Peyer's patch (tissue), 4 donors: Measurements from ENCODE around the gene UGT1A6. TPM values are rescaled to one million over a fixed set of nuclear protein-coding genes. Genes with fewer than 3 reads are reported as not detected.
A peak's percentile ranks its signal among the peaks of the same experiment; 100 is the strongest.
"Not testable (repeated sequence)": the region's sequence is repeated elsewhere in the genome, so short reads cannot be mapped to it uniquely, and the experiment has no call there.

Source experiments
- DNase-seq, 3 donors: peaks; one replicate each; pipeline ENCODE4 v3.0.0-alpha.2; 2017 to 2019
- H3K27ac ChIP-seq, 4 donors: fragments of 200-600 bp; sonication (generic); one replicate each; pipeline ENCODE4 v1.5.1; 2016 to 2019
- H3K27me3 ChIP-seq, 2 donors: fragments of 200-600 bp; sonication (generic); one replicate each; pipeline ENCODE4 v1.5.1; 2019
- H3K36me3 ChIP-seq, 3 donors: fragments of 200-600 bp; sonication (generic); one replicate each; pipeline ENCODE4 v1.5.1; 2016 to 2019
- H3K4me1 ChIP-seq, 4 donors: fragments of 200-600 bp; sonication (generic); one replicate each; pipeline ENCODE4 v1.5.1; 2016 to 2019
- H3K4me3 ChIP-seq, 4 donors: fragments of 200-600 bp; sonication (generic); 1 replicate in 3 of 4; 2 replicates in 1 of 4; pipeline ENCODE4 v1.5.1; 2016 to 2019; ENCODE audit warnings: mild to moderate bottlenecking in 1 of 4
- H3K9me3 ChIP-seq, 4 donors: fragments of 200-600 bp; sonication (generic); one replicate each; pipeline ENCODE4 v1.5.1; 2016 to 2019; ENCODE audit warnings: mild to moderate bottlenecking in 1 of 4
- CTCF ChIP-seq, 6 experiments: fragments of 450-650 bp in 4 of 6; fragments of 200-600 bp in 2 of 6; sonication (generic) in 1 of 6; IDR thresholded peaks; one replicate each; pipeline ENCODE4 v1.5.1; 2017 to 2019; ENCODE audit warnings: antibody characterized with exemption in 6 of 6, mild to moderate bottlenecking in 3 of 6, moderate library complexity in 1 of 6
- POLR2A ChIP-seq, 2 donors: fragments of 450-650 bp; IDR thresholded peaks; one replicate each; pipeline ENCODE4 v1.5.1; 2017; ENCODE audit warnings: antibody characterized with exemption in 2 of 2, mild to moderate bottlenecking in 2 of 2, moderate library complexity in 2 of 2
- total RNA-seq, 4 donors: library from RNA; depleted of rRNA; stranded (reverse); fragments of >200 nt; gene quantifications; one replicate each; pipeline ENCODE4 v1.1.0, GENCODE V29; 2016

The UGT1A6 gene
- total RNA-seq, 4 donors from 2014 or later, result 37.7 to 57.4 (median 46.0) TPM; not detected in 1

DNA sequence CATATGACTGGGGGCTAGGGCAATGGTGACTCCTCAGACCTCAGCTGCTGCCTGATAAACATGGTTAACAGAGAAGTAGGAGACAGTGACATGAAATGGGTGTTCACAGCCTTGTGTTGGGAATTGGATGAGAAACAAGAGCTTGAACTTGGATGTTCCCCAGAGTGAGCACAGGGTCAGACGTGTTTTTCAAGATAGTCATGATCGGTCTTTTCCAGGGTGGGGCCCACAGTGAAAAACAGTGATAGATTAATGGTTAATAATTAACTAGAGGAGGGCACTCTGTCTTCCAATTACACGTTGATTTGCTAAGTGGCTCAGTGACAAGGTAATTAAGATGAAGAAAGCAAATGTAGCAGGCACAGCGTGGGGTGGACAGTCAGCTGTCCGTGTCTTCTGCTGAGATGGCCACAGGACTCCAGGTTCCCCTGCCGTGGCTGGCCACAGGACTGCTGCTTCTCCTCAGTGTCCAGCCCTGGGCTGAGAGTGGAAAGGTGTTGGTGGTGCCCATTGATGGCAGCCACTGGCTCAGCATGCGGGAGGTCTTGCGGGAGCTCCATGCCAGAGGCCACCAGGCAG lies 36.1 kb downstream of the UGT1A6 start, which contains the start of gene UGT1A3:
UGT1A3 (plus strand) TSS at position 320 of the 579 bp plus-strand sequence; CDS start at position 405, 85 bp downstream.
- Histone ChIP-seq H3K27ac (no peak within 1 kb of the TSS), H3K36me3 (no peaks in the 10 kb centered on the region), H3K9me3 (no peaks in the 10 kb centered on the region), H3K4me1 (no peaks in the 10 kb centered on the region), H3K4me3 (no peak within 1 kb of the TSS), H3K27me3 (no peaks in the 10 kb centered on the region)
- TF ChIP-seq CTCF (IDR thresholded peaks at IDR 0.05), result no peak
- no peak for TF ChIP-seq POLR2A (IDR thresholded peaks at IDR 0.05)
- DNase-seq, result no peak

DNA sequence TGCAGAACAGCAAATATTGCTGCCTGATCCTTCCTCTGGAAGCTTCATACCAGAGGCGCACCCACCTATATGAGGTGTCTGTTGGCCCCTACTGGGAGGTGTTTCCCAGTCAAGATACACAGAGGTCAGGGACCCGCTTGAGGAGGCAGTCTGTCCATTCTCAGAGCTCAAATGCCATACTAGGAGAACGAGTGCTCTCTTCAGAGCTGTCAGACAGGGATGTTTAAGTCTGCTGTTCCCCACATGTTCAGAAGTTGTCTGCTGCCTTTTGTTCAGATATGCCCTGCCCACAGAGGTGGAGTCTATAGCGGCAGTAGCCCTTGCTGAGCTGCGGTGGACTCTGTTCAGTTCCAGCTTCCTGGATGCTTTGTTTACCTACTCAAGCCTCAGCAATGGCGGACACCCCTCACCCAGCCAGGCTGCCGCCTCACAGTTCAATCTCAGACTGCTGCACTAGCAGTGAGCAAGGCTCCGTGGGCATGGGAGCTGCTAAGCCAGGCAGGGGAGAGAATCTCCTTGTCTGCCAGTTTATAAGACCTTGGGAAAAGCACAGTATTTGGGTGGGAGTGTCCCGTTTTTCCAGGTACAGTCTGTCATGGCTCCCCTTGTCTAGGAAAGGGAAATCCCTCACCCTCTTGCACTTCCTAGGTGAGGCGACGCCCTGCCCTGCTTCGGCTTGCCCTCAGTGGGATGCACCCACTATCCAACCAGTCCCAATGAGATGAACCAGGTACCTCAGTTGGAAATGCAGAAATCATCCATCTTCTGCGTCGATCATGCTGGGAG lies 44.4 kb downstream of the UGT1A6 start:
- H3K4me1 ChIP-seq, H3K27me3 ChIP-seq, H3K36me3 ChIP-seq, H3K9me3 ChIP-seq: not testable (repeated sequence)
- Histone ChIP-seq H3K27ac (peak overlapping the region in 2 of 4 donors; percentile 27 to 46), H3K4me3 (peak overlapping the region in 2 of 4 donors; percentile 4 to 21)
- DNase-seq, result peak in 2 of 3 donors; percentile 68 to 71

- Histone ChIP-seq H3K9me3 (no peaks in the 10 kb centered on the region), H3K36me3 (no peaks in the 10 kb centered on the region), H3K27me3 (no peaks in the 10 kb centered on the region), H3K4me3 (no peak overlapping the region), H3K27ac (no peak overlapping the region), H3K4me1 (peaks cover 0 to 3% (median 0%) of the 10 kb centered on the region in 4 donors)
- DNase-seq, result no peak
- TF ChIP-seq POLR2A (IDR thresholded peaks at IDR 0.05) (no peak), CTCF (IDR thresholded peaks at IDR 0.05) (no peak)
Observed at GRCh38 chr2:233740870-233741269, 48.2 kb downstream of the UGT1A6 start.

DNA sequence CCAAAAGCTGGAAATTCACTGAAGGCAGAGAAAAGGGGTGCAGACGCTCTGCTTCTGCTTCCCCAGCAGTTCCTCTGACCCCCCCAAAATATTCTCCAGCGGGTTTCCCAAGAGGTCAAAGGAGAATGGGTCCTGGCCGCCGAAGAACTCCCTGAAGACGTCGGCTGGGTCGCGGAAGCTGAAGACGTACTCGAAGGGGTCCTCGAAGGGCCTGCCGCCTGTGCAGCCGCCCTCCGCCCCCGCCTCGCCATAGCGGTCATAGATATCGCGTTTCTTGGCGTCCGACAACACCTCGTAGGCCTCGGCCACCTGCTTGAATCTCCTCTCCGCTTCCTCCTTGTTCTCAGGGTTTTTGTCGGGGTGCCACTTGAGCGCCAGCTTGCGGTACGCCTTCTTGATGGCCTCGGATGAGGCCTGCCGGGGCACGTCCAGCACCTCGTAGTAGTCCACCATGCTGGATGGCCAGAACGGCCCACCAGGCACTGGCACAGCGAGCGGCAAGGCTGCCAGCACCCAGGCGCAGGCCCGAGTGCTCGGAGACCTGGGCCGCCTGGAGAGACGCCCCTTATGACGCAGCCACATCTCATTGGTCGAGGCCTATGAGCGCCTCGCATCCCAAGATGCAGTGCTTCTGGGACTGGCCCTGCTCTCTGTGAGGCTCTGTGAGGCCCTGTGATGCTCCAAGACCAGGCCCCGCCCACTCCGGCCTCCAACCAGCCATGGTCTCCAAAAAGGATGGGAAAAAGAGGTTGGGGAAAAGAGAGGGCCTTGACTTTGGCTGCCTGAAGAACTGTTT lies 51.0 kb downstream of the UGT1A6 start:
- H3K27ac ChIP-seq, result no peak overlapping the region
- no peaks in the 10 kb centered on the region for H3K27me3 ChIP-seq
- no peaks in the 10 kb centered on the region for H3K36me3 ChIP-seq
- peaks cover 0 to 3% (median 0%) of the 10 kb centered on the region in 4 donors for H3K4me1 ChIP-seq
- no peak for DNase-seq
- no peak overlapping the region for H3K4me3 ChIP-seq
- H3K9me3 ChIP-seq, result no peaks in the 10 kb centered on the region
- TF ChIP-seq CTCF (IDR thresholded peaks at IDR 0.05), result no peak
- no peak for TF ChIP-seq POLR2A (IDR thresholded peaks at IDR 0.05)

DNA sequence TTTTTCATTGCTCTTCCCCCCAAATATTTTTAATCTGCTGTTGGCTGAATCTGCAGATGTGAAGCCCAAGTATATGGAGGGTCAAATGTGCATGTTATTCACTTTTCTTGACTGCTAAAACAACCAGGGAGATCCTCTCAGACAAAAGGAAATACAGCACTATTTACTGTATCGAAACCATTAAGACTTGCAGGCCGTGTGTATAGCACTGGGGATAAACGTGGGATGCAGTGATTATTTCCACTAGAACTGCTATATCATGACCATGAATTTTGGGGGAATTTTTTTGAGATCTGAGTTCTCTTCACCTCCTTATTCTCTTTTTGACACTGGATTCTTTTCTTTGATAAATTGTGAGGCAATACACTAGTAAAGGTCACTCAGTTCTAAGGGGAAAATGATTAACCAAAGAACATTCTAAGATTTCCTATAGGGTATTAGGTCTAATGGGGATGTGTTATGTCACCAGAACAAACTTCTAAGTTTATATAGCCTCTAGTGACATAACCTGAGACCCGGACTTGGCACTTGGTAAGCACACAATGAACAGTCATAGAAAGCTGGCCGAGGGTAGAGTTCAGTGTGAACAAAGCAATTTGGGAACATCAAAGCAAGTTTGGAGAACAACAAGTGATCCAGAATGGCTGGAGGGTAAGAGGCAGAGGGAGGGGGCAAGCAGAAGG lies 52.5 kb downstream of the UGT1A6 start:
- Histone ChIP-seq H3K36me3 (no peaks in the 10 kb centered on the region), H3K27me3 (no peaks in the 10 kb centered on the region), H3K4me3 (no peak overlapping the region), H3K4me1 (no peaks in the 10 kb centered on the region), H3K9me3 (no peaks in the 10 kb centered on the region), H3K27ac (peak overlapping the region in 1 of 4 donors; percentile 65)
- peak in 1 of 3 donors; percentile 57 for DNase-seq
- TF ChIP-seq POLR2A (IDR thresholded peaks at IDR 0.05) (no peak), CTCF (IDR thresholded peaks at IDR 0.05) (no peak)

DNA sequence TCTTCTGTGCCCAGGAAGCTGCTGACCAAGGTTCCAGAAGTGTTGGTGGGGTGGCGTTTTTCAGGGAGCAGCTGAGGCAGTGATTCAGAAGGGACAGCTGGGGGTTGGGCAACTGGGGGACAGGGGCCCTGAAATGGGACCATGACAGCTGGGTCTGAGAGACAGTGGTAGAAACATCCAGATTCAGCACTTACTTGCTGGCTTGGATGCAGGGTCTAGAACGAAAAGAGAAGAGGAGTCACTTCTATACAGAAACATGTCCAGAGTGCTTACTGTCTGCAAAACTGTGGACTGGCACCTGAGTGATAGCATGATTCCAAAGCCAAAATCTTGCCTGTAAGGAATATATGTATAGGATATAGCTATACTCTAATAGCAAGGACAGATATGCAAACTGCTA lies 53.1 kb downstream of the UGT1A6 start:
- H3K9me3 ChIP-seq, H3K4me3 ChIP-seq, H3K36me3 ChIP-seq, H3K27me3 ChIP-seq, H3K4me1 ChIP-seq, DNase-seq: not testable (repeated sequence)
- H3K27ac ChIP-seq, result peak overlapping the region in 1 of 4 donors; percentile 65
